ENCODE data around the gene ARFRP1. TPM values are rescaled to one million over a fixed set of nuclear protein-coding genes. Genes with fewer than 3 reads are reported as not detected.
A peak's percentile ranks its signal among the peaks of the same experiment; 100 is the strongest.

The ARFRP1 gene
- total RNA-seq, 1 experiment from 2014 or later: 69.7 TPM

GRCh38 chr20:63706027-63706695 lies 1.6 kb downstream of the ARFRP1 start:
- no peak for DNase-seq (ENCODE audit: low read depth)
- in situ Hi-C loops (cut with HindIII; ENCODE audit: low pct_unique_long_range_greater_than_20kb, low sequenced_read_pairs): no loop called here

DNA sequence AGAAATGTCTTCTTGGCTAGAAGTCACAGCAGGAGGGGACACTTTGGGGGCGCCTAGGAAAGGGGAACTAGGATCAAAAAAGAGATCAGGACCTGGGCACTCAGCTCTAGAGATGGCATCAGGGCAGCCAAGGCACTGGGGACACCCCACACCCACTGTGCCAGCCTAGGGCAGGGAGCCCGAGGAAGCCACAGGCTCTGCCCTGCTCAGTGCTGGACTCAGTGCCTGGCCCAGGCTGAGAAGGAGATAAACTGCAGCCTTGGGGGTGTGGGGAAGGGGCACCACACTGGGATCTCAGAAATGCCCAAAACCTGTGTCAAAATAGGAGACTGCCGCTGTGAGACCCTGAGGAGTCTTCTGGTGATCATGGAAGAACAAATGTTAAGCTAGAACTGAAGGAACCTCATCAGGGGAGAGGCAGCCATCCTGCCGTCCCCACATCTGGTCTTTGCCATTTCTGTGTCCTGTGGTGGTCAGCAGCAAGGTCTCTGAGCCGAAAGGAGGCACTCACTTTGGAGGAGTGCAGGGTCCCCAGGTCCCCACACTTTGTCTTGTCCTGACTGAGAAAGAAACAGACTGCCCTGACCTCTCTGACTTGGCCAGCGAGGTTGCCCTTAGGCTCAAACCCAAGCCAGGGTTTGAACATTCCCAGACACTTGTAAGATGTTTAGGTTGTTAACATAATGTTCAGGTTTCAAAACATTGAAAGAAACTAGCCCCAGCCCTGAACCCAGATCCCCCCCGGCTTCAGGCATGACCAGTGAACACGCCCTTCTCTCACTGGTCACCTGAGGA lies 2.3 kb downstream of the ARFRP1 start:
- no peak for DNase-seq (ENCODE audit: low read depth)
- in situ Hi-C loops (cut with HindIII; ENCODE audit: low pct_unique_long_range_greater_than_20kb, low sequenced_read_pairs): no loop called here

DNA sequence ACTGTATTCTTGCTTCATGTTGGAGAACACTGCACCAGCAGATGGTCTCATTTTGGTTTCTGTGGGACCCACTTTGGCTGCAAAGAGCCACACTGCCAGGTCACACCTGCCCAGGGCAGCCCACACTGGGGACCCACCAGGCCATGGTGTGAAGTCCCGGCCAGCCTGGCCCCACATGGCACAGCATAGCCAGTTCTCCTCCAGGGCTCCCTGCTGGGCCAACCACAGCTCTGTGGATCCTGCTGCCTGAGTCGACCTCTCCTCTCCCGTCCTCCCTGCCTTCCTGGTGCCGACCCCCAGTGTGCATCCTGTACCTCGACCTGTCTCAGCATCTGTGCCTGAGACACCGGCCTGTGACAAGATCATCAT lies 3.0 kb downstream of the ARFRP1 start:
- in situ Hi-C loops (cut with HindIII; ENCODE audit: low pct_unique_long_range_greater_than_20kb, low sequenced_read_pairs): no loop called here
- no peak for DNase-seq (ENCODE audit: low read depth)

- in situ Hi-C loops (cut with HindIII; ENCODE audit: low pct_unique_long_range_greater_than_20kb, low sequenced_read_pairs): no loop called here
- no peak for DNase-seq (ENCODE audit: low read depth)
Measured at GRCh38 chr20:63703976-63704748, 3.6 kb downstream of the ARFRP1 start.

DNA sequence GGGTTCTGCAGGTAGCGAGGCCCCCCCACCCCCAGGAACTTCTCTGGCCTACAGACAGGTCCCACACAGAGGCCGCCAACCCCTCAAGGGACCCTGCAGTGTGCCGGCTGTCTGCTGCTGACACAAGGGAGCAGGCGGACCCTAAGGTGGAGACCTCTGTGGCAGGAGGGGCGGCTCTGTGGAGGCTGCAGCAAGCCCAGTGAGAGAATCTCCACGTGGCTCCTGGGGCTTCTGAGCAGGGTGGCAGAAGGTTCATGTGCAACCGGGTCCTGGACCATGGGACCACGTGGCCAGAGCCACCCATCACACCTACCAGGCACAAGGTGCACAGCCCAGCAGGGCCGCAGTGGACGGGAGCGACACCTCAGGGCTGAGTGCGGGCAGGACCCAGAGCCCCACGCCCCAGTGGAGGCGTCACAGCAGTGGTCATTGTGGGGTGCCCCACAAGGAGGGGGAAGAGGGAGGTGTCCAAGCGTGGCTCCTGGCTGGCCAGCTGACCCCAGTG lies 4.3 kb downstream of the ARFRP1 start:
- in situ Hi-C loops (cut with HindIII; ENCODE audit: low pct_unique_long_range_greater_than_20kb, low sequenced_read_pairs): no loop called here

GRCh38 chr20:63702751-63703470 lies 4.9 kb downstream of the ARFRP1 start:
- in situ Hi-C loops (cut with HindIII; ENCODE audit: low pct_unique_long_range_greater_than_20kb, low sequenced_read_pairs): no loop called here
- DNase-seq (ENCODE audit: low read depth): no peak

More for the DNA sequence above, 4.3 kb downstream of the ARFRP1 start:
- DNase-seq (ENCODE audit: low read depth): no peak

DNA sequence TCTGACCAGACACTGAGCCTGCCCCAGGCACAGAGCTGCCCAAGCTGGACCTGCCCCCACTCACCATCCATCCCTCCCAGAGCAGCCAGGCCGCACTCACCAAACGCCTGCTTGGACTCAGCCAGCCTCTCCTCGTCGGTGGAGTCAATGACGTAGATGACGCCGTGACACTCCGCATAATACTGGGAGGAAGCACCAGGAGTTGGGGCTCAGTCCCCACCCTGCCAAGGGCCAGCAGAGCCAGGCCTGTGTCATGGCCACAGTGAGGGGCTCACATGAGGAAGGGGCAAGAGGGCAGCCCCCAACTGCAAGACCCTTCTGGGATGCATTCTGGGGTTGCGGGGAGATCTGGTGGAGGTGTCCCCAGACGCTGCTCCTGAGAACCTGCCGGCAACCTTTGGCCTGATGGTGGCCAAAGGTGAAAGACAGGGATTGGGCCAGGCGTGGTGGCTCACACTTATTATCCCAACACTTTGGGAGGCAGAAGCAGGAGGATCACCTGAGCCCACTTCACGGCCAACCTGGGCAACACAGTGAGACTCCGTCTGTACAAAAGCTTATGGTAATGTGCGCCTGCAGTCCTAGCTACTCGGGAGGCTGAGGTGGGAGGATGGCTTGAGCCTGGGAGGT lies 5.6 kb downstream of the ARFRP1 start:
- DNase-seq (ENCODE audit: low read depth): no peak
- in situ Hi-C loops (cut with HindIII; ENCODE audit: low pct_unique_long_range_greater_than_20kb, low sequenced_read_pairs): no loop called here

GRCh38 chr20:63701329-63702035 lies 6.3 kb downstream of the ARFRP1 start:
- no peak for DNase-seq (ENCODE audit: low read depth)
- in situ Hi-C loops (cut with HindIII; ENCODE audit: low pct_unique_long_range_greater_than_20kb, low sequenced_read_pairs): no loop called here

DNA sequence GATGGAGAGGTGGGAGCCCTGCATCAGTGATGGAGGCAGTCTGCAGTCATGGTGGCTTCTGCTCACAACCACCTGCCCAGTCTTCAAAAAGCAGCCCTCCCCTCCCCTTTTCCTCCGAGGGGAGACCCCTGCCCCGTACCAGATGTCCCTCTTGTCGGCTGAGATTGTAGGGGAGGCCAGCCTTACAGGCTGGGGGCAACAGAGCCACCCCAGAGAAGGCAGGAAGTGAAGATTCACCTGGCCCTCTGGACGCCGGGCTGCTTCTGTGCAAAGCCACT lies 6.8 kb downstream of the ARFRP1 start:
- DNase-seq (ENCODE audit: low read depth): no peak
- in situ Hi-C loops (cut with HindIII; ENCODE audit: low pct_unique_long_range_greater_than_20kb, low sequenced_read_pairs): no loop called here

DNA sequence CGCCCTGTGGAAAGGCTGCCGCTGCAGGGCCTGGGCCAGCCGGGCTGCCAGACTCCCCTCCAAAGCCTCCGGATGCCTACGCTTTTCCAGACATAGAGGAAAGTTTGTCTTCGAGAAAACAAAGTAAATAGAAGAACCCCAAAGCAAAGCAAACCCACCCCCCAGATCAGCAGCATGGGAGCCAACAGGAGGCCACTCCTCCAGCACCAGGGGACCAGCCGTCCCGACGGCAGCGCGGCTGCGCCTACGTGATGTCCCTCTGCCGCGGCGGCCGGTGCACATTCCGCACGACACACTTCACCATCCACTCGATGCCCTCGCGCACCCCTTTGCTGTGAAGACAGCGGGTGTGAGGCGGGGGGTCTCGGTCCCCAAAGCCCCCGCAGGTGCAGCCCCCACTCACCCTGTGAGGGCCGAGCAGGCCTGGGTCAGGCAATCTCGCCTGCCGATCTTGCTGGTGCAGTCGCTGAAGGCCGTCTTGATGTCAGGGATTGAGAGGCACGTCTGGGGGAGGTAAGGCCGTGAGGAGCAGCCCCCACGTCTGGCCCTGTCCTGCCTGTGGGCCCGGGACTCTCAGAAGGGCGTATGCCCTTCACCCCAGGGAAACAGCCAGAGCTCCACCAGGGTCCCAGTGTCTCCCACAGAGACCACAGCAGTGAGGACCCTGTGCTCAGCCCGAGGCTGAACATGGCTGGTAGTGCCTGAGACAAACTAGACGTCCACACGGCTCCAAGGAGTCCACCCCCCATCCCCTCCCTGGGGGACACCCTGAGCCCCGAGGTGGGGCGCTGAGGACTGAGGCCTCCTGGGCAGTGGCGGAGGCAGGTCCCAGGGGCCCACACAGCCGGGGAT lies 7.4 kb downstream of the ARFRP1 start:
- DNase-seq (ENCODE audit: low read depth): no peak
- in situ Hi-C loops (cut with HindIII; ENCODE audit: low pct_unique_long_range_greater_than_20kb, low sequenced_read_pairs): no loop called here

DNA sequence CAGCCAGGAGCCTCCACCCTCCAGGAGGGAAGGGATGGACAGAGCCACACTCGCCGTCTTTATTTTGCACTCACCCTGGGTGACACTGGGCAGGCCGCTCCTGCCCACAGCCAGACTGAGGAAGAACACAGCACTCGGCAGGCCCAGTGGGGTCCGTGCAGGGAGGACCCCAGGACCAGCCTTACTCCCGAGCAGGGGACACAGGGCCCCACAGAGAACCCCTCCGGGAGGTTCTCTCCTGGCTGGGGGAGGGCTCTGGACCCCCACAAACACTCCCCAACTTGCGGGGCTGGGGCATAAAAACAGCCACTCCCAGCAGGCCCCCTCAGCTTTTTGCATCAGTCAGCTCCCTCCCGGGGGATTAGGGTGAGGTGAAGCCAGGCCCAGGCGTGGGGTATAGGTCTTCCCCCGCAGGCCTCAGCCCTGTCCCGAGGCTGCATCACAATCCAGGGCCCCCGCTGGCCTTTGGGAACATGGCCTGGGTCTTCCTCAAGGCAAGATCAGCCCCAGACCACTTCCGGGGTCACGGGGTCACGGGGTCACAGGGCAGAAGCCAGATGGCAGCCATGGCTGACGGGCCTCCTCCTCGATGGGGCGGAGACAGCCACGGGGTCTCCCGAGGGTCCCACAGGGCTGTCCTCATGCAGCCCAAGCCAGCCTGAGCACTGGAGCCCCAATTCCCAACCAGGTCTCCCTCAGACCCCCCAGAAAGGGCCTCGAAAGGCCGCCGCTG lies 8.1 kb downstream of the ARFRP1 start:
- in situ Hi-C loops (cut with HindIII; ENCODE audit: low pct_unique_long_range_greater_than_20kb, low sequenced_read_pairs): no loop called here
- no peak for DNase-seq (ENCODE audit: low read depth)

DNA sequence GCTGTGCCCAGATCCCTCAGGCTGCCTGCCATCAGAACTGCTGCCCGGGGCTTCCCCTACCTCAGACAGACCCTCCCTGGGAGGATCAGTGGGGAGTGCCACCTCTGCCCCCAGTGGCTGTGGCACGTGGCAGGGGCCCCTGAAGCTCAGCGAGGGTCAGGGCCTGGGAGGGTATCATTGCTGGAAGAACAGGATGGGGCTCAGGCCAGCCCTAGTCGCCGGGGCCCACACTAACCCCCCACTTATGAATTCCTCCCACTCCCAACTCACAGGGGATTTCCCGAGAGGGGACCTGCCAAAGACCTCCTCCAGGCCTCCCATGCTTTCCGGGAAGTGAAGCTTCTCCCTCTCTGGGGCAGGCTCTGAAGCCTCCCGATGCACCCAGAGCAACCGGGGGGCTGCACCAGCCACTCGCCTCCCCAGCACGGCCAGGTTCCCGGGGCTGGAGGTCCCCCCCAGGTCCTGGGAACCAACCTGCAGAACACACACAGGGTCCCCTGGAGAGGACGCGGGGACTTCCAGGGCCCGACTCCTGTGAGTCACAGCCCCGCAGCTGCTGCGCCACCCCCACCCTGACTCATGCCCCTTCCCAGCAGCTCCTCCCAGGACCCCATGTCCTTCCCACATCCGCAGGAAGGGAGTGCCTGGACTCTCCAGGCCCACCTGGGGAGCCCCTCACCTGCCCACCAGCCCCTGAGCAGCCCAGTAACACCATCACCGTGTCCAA lies 8.9 kb downstream of the ARFRP1 start:
- peak; percentile 91 for DNase-seq (ENCODE audit: low read depth)
- in situ Hi-C loops (cut with HindIII; ENCODE audit: low pct_unique_long_range_greater_than_20kb, low sequenced_read_pairs): no loop called here

DNA sequence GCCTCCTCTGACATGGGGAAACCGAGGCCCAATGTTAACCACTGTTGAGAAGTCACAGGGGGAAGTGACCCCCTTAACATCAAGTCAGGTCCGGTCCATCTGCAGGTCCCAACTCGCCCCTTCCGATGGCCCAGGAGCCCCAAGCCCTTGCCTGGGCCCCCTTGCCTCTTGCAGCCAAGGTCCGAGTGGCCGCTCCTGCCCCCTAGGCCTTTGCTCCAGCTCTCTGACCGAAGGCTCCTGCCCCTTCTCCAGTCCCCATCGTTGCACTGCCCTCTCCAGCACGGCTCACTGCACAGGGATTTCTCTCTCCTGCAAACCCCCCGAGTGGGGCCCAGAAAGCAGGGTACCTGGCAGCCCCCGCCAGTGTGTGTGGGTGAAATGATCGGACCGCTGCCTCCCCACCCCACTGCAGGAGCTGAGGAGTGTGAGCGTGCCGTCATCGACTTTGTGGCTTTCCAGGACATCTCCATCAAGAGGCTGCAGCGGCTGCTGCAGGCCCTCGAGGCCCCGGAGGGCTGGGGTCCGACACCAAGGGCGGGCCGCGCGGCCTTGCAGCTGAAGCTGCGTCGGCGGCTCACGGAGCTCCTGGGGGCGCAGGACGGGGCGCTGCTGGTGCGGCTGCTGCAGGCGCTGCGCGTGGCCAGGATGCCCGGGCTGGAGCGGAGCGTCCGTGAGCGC lies 9.8 kb downstream of the ARFRP1 start:
- in situ Hi-C loops (cut with HindIII; ENCODE audit: low pct_unique_long_range_greater_than_20kb, low sequenced_read_pairs): no loop called here
- no peak for DNase-seq (ENCODE audit: low read depth)

GRCh38 chr20:63697357-63697867 lies 10.4 kb downstream of the ARFRP1 start:
- no peak for DNase-seq (ENCODE audit: low read depth)
- in situ Hi-C loops (cut with HindIII; ENCODE audit: low pct_unique_long_range_greater_than_20kb, low sequenced_read_pairs): no loop called here
